SK-N-SH (cell line): Measurements from ENCODE around the gene MYO1B.

Experiments
- CTCF ChIP-seq: fragments of 200-600 bp; sonication (generic); IDR thresholded peaks from 2 replicates; pipeline ENCODE4 v1.6.1; 2017; ENCODE audit warnings: antibody characterized with exemption, mild to moderate bottlenecking, moderate library complexity
- EP300 ChIP-seq, 2 experiments: IDR thresholded peaks; 2 replicates each; pipeline versions ENCODE4 v1.4.0 to v1.6.1; 2012; ENCODE audit warnings: borderline replicate concordance in 1 of 2, low read depth in 1 of 2, low read length in 1 of 2
- EZH2phosphoT487 ChIP-seq: fragments of 200-600 bp; sonication (generic); IDR thresholded peaks from 2 replicates; pipeline ENCODE4 v1.6.1; 2017; ENCODE audit warnings: low read depth, mixed run types, mild to moderate bottlenecking, antibody characterized with exemption, moderate library complexity, borderline replicate concordance
- FOXM1 ChIP-seq: IDR thresholded peaks from 2 replicates; pipeline ENCODE4 v1.4.0; 2012; ENCODE audit warnings: low read depth, mild to moderate bottlenecking
- GABPA ChIP-seq: IDR thresholded peaks from 2 replicates; pipeline ENCODE4 v1.4.0; 2012; ENCODE audit warnings: low read depth, mild to moderate bottlenecking
- JUND ChIP-seq: IDR thresholded peaks from 2 replicates; pipeline ENCODE4 v1.4.0; 2012
- MEF2A ChIP-seq: IDR thresholded peaks from 2 replicates; pipeline ENCODE4 v1.4.0; 2012; ENCODE audit warnings: low read depth, borderline replicate concordance
- POLR2AphosphoS5 ChIP-seq: IDR thresholded peaks from 2 replicates; pipeline ENCODE4 v1.6.1; 2012; ENCODE audit warnings: low read depth, low read length
- RAD21 ChIP-seq: IDR thresholded peaks from 2 replicates; pipeline ENCODE4 v1.6.1; 2012; ENCODE audit warnings: mild to moderate bottlenecking, low read length
- REST ChIP-seq: IDR thresholded peaks from 2 replicates; pipeline ENCODE4 v1.6.1; 2012; ENCODE audit warnings: mild to moderate bottlenecking, low read depth, low read length, moderate library complexity
- RFX5 ChIP-seq: IDR thresholded peaks from 2 replicates; pipeline ENCODE4 v1.6.1; 2012; ENCODE audit warnings: mild to moderate bottlenecking, improper control_type of control experiment, low read length
- SIN3A ChIP-seq: IDR thresholded peaks from 2 replicates; pipeline ENCODE4 v1.6.1; 2012; ENCODE audit warnings: low read depth, mild to moderate bottlenecking, low read length, moderate library complexity, borderline replicate concordance
- TAF1 ChIP-seq: IDR thresholded peaks from 2 replicates; pipeline ENCODE4 v1.6.1; 2012; ENCODE audit warnings: low read depth, mild to moderate bottlenecking, low read length, moderate library complexity, borderline replicate concordance
- ZBTB33 ChIP-seq: IDR thresholded peaks from 2 replicates; pipeline ENCODE4 v1.4.0; 2012; ENCODE audit warnings: low read depth, borderline replicate concordance

GRCh38 chr2:191263050-191263449, 17.8 kb downstream of the MYO1B start:
- TF ChIP-seq CTCF, result no peak
- TF ChIP-seq SIN3A, result no peak
- TF ChIP-seq EZH2phosphoT487, result no peak
- no peak for TF ChIP-seq MEF2A
- TF ChIP-seq POLR2AphosphoS5, result no peak
- no peak for TF ChIP-seq REST
- no peak for TF ChIP-seq JUND
- TF ChIP-seq RFX5, result no peak
- TF ChIP-seq GABPA, result no peak
- TF ChIP-seq ZBTB33, result no peak
- no peak for TF ChIP-seq TAF1
- no peak for TF ChIP-seq FOXM1
- TF ChIP-seq RAD21, result no peak
- no peak for TF ChIP-seq EP300 (IDR thresholded peaks at IDR 0.05; ENCODE audit: borderline replicate concordance in 1 of 2, low read depth in 1 of 2, low read length in 1 of 2)
